ENCODE measurements around the gene QSER1. TPM values are rescaled to one million over a fixed set of nuclear protein-coding genes. Genes with fewer than 3 reads are reported as not detected.
"Not testable (repeated sequence)": the region's sequence is repeated elsewhere in the genome, so short reads cannot be mapped to it uniquely, and the experiment has no call there.

QSER1 gene
- total and polyA plus RNA-seq, 9 of the 15 experiments (the other 6 are each of a cell fraction or from before 2014, with no cell fraction given), result 5.8 to 33.6 (median 22.3) TPM

GRCh38 chr11:32972233-32972632 lies 79.6 kb downstream of the QSER1 start:
- FAIRE-seq; DNase-seq (ENCODE audit: extremely low read depth in 1 of 4, low spot score in 3 of 4); H3K27ac ChIP-seq (ENCODE audit: extremely low read depth, low read depth, low read length); H3K9ac ChIP-seq (ENCODE audit: insufficient read depth in 1 of 2, low read depth in 2 of 2, low read length in 2 of 2); H3K9me3 ChIP-seq (replicated peaks; ENCODE audit: control insufficient read depth, insufficient read depth, low read depth, low read length); H3K4me1 ChIP-seq (replicated peaks in 1 of 2; ENCODE audit: control insufficient read depth in 2 of 2, insufficient read depth in 2 of 2, low read length in 2 of 2); intact Hi-C loops (cut with micrococcal nuclease); CTCF ChIA-PET (ENCODE audit: low intra/inter-chr PET ratio); H3K79me2 ChIP-seq (ENCODE audit: control insufficient read depth, insufficient read depth, low read length); H3K4me2 ChIP-seq (ENCODE audit: insufficient read depth, low read length); H2AFZ ChIP-seq (ENCODE audit: low read depth, low read length); H3K27me3 ChIP-seq (ENCODE audit: control insufficient read depth in 2 of 2, insufficient read depth in 2 of 2, low read length in 2 of 2); BruUV-seq (replicated peaks); H3K4me3 ChIP-seq; H3K9me1 ChIP-seq (ENCODE audit: control insufficient read depth, insufficient read depth, low read length); ATAC-seq; H4K20me1 ChIP-seq (replicated peaks; ENCODE audit: control insufficient read depth, insufficient read depth, low read length): not testable (repeated sequence)
- in situ Hi-C loops (cut with MboI), result loop anchor here (25.0 kb wide), 1 partner anchor 365 kb away; no protein-coding TSS in a partner anchor
- WGBS (ENCODE audit: insufficient coverage, low coverage, missing lambda C conversion rate), result 98% methylated on average over 3 of the region's 3 CpGs
- H3K36me3 ChIP-seq (ENCODE audit: control insufficient read depth, insufficient read depth, low read length), result peaks cover 76% of the 10 kb centered on the region
- POLR2A ChIA-PET, result interaction anchor here (1.2 kb wide), 1 partner anchor 10 kb away, joined by 3 read pairs; no protein-coding TSS in a partner anchor

GRCh38 chr11:32972781-32973180 lies 80.2 kb downstream of the QSER1 start:
- Histone ChIP-seq H3K27ac (ENCODE audit: extremely low read depth, low read depth, low read length) (no peak overlapping the region), H3K4me2 (ENCODE audit: insufficient read depth, low read length) (no peak overlapping the region), H3K9me3 (replicated peaks; ENCODE audit: control insufficient read depth, insufficient read depth, low read depth, low read length) (no peaks in the 10 kb centered on the region), H2AFZ (ENCODE audit: low read depth, low read length) (no peak overlapping the region), H3K9me1 (ENCODE audit: control insufficient read depth, insufficient read depth, low read length) (no peaks in the 10 kb centered on the region), H3K79me2 (ENCODE audit: control insufficient read depth, insufficient read depth, low read length) (no peaks in the 10 kb centered on the region), H3K4me3 (no peak overlapping the region), H3K36me3 (ENCODE audit: control insufficient read depth, insufficient read depth, low read length) (peaks cover 77% of the 10 kb centered on the region), H3K9ac (ENCODE audit: insufficient read depth in 1 of 2, low read depth in 2 of 2, low read length in 2 of 2) (no peak overlapping the region), H3K27me3 (ENCODE audit: control insufficient read depth in 2 of 2, insufficient read depth in 2 of 2, low read length in 2 of 2) (no peaks in the 10 kb centered on the region), H3K4me1 (replicated peaks in 1 of 2; ENCODE audit: control insufficient read depth in 2 of 2, insufficient read depth in 2 of 2, low read length in 2 of 2) (no peaks in the 10 kb centered on the region), H4K20me1 (replicated peaks; ENCODE audit: control insufficient read depth, insufficient read depth, low read length) (no peaks in the 10 kb centered on the region)
- CTCF ChIA-PET (ENCODE audit: low intra/inter-chr PET ratio), result no interaction called here
- ATAC-seq (no peak), FAIRE-seq (no peak), DNase-seq (ENCODE audit: extremely low read depth in 1 of 4, low spot score in 3 of 4) (no peak)
- no TSS peak for BruUV-seq (replicated peaks)
- WGBS (ENCODE audit: insufficient coverage, low coverage, missing lambda C conversion rate), result 94% methylated on average over 3 of the region's 3 CpGs
- in situ Hi-C loops (cut with MboI) (loop anchor here (25.0 kb wide), 1 partner anchor 365 kb away; no protein-coding TSS in a partner anchor), intact Hi-C loops (cut with micrococcal nuclease) (no loop called here)
- POLR2A ChIA-PET, result no interaction called here
- TF ChIP-seq IRF1 (CRISPR knock-in tag; IDR thresholded peaks at IDR 0.05; ENCODE audit: borderline replicate concordance) (no peak), MYC (IDR thresholded peaks at IDR 0.05; ENCODE audit: low read depth, low read length) (no peak), MYC (CRISPR knock-in tag; IDR thresholded peaks at IDR 0.05; ENCODE audit: borderline replicate concordance, low read depth) (no peak), FOXP4 (CRISPR knock-in tag; IDR thresholded peaks at IDR 0.05; ENCODE audit: borderline replicate concordance) (no peak), MAX (CRISPR knock-in tag; IDR thresholded peaks at IDR 0.05) (no peak), TBL1XR1 (IDR thresholded peaks at IDR 0.05; ENCODE audit: low read length in 2 of 2) (no peak), FOXA3 (CRISPR knock-in tag; conservative IDR thresholded peaks at IDR 0.05 in 1 of 2, IDR thresholded peaks at IDR 0.05 in 1 of 2) (no peak), ZSCAN32 (CRISPR knock-in tag; IDR thresholded peaks at IDR 0.05) (no peak), DLX4 (CRISPR knock-in tag; IDR thresholded peaks at IDR 0.05) (no peak), PCBP1 (IDR thresholded peaks at IDR 0.05; ENCODE audit: low read depth, low read length, poor library complexity, severe bottlenecking) (no peak), ZNF253 (CRISPR knock-in tag; conservative IDR thresholded peaks at IDR 0.05) (no peak), HDAC2 (IDR thresholded peaks at IDR 0.05) (no peak), PTBP1 (IDR thresholded peaks at IDR 0.05; ENCODE audit: low read depth, low read length) (no peak)
